GM12878 (cell line): ENCODE measurements around the gene WNT16. TPM values are rescaled to one million over a fixed set of nuclear protein-coding genes. Genes with fewer than 3 reads are reported as not detected.

Source experiments
- RAD51 ChIP-seq: fragments of 450-650 bp; IDR thresholded peaks from 2 replicates; pipeline ENCODE4 v1.6.1; 2016; ENCODE audit warnings: moderate library complexity, mild to moderate bottlenecking, inconsistent platforms
- RELA ChIP-seq: fragments of 450-650 bp; IDR thresholded peaks from 2 replicates; pipeline ENCODE4 v1.8.0; 2014; ENCODE audit warnings: borderline replicate concordance; ENCODE audit not compliant: partially characterized antibody
- SMAD1 ChIP-seq: fragments of 450-650 bp; IDR thresholded peaks from 2 replicates; pipeline ENCODE4 v1.6.1; 2018; ENCODE audit warnings: mild to moderate bottlenecking, low read depth; ENCODE audit not compliant: partially characterized antibody
- TARDBP ChIP-seq: IDR thresholded peaks from 2 replicates; pipeline ENCODE4 v1.6.1; 2016; ENCODE audit warnings: borderline replicate concordance
- TCF3 ChIP-seq: IDR thresholded peaks from 2 replicates; pipeline ENCODE4 v1.6.1; 2012; ENCODE audit warnings: low read depth, mild to moderate bottlenecking, low read length, borderline replicate concordance; ENCODE audit not compliant: insufficient read depth
- ZNF622 ChIP-seq: fragments of 450-650 bp; IDR thresholded peaks from 2 replicates; pipeline ENCODE4 v1.6.1; 2017; ENCODE audit warnings: mild to moderate bottlenecking, inconsistent platforms
- polyA plus RNA-seq, 11 experiments: library from polyadenylated mRNA; depleted of rRNA in 4 of 11; unstranded in 6 of 11; stranded (reverse) in 5 of 11; fragments of >200 nt; fragmentation: Nextera tagmentation in 4 of 11; fragmentation: Illumina TruSeq in 1 of 11; extraction: Ambion mirVana in 4 of 11; extraction: Trizol in 1 of 11; gene quantifications; 1 replicate in 1 of 11; 2 replicates in 10 of 11; pipeline versions ENCODE4 v1.2.1 to v1.2.3, GENCODE V29; 2011 to 2016; ENCODE audit warnings: inconsistent platforms in 2 of 11, missing spikeins in 2 of 11, low read depth in 1 of 11
- total RNA-seq, 4 experiments: library from RNA; depleted of rRNA in 3 of 4; stranded (reverse); fragments of >200 nt in 3 of 4; fragmentation: Illumina TruSeq in 1 of 4; extraction: Trizol in 1 of 4; gene quantifications; 2 replicates each; pipeline versions ENCODE4 v1.2.1 to v1.2.3, GENCODE V29; 2013 to 2021
- TF ChIP-seq, protein P1 (sequence below): fragments of 450-650 bp; IDR thresholded peaks from 2 replicates; pipeline ENCODE4 v1.6.1; 2016; ENCODE audit warnings: mild to moderate bottlenecking, moderate library complexity, borderline replicate concordance
- TF ChIP-seq, protein P2 (sequence below): fragments of 450-650 bp; IDR thresholded peaks from 2 replicates; pipeline ENCODE4 v1.6.1; 2017; ENCODE audit warnings: borderline replicate concordance
- TF ChIP-seq, protein P3 (sequence below): fragments of 450-650 bp; IDR thresholded peaks from 2 replicates; pipeline ENCODE4 v1.6.1; 2017; ENCODE audit warnings: mild to moderate bottlenecking, moderate library complexity

The WNT16 gene
- total and polyA plus RNA-seq, 10 of the 15 experiments (the other 5 are each of a cell fraction or from before 2014, with no cell fraction given): 0.05 to 0.11 (median 0.06) TPM; not detected in 5

DNA sequence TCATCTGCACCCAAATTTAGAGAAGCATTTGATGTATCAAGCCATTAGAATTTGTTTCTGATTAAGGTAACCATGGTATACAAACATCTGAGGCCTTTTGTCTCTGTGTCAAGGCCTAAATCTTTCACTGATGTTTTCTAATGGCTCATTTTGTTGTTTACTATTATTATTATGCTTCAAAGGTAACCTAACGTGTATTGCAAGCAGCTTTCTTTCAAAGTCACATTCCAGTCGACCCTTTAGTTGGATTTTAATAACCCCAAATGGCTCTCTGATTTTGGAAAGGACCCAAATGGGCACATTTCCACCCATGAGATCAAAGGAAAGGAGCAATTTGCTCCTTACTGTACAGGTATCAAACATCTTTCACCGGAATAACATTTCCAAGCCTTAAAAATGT lies 46.7 kb upstream of the WNT16 start (continued):
- TF ChIP-seq, protein P1, sequence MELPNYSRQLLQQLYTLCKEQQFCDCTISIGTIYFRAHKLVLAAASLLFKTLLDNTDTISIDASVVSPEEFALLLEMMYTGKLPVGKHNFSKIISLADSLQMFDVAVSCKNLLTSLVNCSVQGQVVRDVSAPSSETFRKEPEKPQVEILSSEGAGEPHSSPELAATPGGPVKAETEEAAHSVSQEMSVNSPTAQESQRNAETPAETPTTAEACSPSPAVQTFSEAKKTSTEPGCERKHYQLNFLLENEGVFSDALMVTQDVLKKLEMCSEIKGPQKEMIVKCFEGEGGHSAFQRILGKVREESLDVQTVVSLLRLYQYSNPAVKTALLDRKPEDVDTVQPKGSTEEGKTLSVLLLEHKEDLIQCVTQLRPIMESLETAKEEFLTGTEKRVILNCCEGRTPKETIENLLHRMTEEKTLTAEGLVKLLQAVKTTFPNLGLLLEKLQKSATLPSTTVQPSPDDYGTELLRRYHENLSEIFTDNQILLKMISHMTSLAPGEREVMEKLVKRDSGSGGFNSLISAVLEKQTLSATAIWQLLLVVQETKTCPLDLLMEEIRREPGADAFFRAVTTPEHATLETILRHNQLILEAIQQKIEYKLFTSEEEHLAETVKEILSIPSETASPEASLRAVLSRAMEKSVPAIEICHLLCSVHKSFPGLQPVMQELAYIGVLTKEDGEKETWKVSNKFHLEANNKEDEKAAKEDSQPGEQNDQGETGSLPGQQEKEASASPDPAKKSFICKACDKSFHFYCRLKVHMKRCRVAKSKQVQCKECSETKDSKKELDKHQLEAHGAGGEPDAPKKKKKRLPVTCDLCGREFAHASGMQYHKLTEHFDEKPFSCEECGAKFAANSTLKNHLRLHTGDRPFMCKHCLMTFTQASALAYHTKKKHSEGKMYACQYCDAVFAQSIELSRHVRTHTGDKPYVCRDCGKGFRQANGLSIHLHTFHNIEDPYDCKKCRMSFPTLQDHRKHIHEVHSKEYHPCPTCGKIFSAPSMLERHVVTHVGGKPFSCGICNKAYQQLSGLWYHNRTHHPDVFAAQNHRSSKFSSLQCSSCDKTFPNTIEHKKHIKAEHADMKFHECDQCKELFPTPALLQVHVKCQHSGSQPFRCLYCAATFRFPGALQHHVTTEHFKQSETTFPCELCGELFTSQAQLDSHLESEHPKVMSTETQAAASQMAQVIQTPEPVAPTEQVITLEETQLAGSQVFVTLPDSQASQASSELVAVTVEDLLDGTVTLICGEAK: no peak
- TF ChIP-seq, protein P2, sequence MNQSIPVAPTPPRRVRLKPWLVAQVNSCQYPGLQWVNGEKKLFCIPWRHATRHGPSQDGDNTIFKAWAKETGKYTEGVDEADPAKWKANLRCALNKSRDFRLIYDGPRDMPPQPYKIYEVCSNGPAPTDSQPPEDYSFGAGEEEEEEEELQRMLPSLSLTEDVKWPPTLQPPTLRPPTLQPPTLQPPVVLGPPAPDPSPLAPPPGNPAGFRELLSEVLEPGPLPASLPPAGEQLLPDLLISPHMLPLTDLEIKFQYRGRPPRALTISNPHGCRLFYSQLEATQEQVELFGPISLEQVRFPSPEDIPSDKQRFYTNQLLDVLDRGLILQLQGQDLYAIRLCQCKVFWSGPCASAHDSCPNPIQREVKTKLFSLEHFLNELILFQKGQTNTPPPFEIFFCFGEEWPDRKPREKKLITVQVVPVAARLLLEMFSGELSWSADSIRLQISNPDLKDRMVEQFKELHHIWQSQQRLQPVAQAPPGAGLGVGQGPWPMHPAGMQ: no peak
- TF ChIP-seq RAD51 (no peak), TARDBP (no peak), RELA (no peak), SMAD1 (no peak), TCF3 (no peak), ZNF622 (no peak)
- TF ChIP-seq, protein P3, sequence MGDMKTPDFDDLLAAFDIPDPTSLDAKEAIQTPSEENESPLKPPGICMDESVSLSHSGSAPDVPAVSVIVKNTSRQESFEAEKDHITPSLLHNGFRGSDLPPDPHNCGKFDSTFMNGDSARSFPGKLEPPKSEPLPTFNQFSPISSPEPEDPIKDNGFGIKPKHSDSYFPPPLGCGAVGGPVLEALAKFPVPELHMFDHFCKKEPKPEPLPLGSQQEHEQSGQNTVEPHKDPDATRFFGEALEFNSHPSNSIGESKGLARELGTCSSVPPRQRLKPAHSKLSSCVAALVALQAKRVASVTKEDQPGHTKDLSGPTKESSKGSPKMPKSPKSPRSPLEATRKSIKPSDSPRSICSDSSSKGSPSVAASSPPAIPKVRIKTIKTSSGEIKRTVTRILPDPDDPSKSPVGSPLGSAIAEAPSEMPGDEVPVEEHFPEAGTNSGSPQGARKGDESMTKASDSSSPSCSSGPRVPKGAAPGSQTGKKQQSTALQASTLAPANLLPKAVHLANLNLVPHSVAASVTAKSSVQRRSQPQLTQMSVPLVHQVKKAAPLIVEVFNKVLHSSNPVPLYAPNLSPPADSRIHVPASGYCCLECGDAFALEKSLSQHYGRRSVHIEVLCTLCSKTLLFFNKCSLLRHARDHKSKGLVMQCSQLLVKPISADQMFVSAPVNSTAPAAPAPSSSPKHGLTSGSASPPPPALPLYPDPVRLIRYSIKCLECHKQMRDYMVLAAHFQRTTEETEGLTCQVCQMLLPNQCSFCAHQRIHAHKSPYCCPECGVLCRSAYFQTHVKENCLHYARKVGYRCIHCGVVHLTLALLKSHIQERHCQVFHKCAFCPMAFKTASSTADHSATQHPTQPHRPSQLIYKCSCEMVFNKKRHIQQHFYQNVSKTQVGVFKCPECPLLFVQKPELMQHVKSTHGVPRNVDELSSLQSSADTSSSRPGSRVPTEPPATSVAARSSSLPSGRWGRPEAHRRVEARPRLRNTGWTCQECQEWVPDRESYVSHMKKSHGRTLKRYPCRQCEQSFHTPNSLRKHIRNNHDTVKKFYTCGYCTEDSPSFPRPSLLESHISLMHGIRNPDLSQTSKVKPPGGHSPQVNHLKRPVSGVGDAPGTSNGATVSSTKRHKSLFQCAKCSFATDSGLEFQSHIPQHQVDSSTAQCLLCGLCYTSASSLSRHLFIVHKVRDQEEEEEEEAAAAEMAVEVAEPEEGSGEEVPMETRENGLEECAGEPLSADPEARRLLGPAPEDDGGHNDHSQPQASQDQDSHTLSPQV: no peak
- TF ChIP-seq, all 136 proteins: peak for 0
